ENCODE measurements around the gene DDB1. TPM values are rescaled to one million over a fixed set of nuclear protein-coding genes. Genes with fewer than 3 reads are reported as not detected.

The DDB1 gene
- total RNA-seq, 1 donor from 2014 or later, result 130 TPM

DNA sequence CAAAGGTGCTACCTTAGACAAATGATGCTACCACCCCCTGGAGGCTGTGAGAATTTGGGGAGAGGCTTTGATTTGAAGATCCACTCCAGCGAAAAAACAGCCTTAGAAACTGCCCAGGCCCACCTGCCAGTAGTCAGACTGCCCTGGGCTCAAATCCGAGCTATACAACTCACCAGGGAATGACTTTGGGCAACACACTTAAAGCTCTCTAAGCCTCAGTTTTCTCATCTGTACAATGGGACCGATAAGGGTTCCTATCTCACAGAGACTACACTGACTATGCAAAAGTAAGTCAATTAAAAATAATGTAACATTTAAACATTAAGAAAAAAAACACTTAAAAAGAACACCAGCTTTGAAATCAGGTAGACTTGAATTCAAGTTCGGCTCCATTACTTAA lies 57.7 kb downstream of the DDB1 start:
- no peak for DNase-seq (ENCODE audit: low spot score in 2 of 2)
- H3K36me3 ChIP-seq, result no peaks in the 10 kb centered on the region
- H3K27ac ChIP-seq, result no peak overlapping the region
- no peaks in the 10 kb centered on the region for H3K9me3 ChIP-seq
- H3K4me1 ChIP-seq, result no peaks in the 10 kb centered on the region
- TF ChIP-seq, protein P1, sequence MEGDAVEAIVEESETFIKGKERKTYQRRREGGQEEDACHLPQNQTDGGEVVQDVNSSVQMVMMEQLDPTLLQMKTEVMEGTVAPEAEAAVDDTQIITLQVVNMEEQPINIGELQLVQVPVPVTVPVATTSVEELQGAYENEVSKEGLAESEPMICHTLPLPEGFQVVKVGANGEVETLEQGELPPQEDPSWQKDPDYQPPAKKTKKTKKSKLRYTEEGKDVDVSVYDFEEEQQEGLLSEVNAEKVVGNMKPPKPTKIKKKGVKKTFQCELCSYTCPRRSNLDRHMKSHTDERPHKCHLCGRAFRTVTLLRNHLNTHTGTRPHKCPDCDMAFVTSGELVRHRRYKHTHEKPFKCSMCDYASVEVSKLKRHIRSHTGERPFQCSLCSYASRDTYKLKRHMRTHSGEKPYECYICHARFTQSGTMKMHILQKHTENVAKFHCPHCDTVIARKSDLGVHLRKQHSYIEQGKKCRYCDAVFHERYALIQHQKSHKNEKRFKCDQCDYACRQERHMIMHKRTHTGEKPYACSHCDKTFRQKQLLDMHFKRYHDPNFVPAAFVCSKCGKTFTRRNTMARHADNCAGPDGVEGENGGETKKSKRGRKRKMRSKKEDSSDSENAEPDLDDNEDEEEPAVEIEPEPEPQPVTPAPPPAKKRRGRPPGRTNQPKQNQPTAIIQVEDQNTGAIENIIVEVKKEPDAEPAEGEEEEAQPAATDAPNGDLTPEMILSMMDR (IDR thresholded peaks at IDR 0.05), result no peak
- no peaks in the 10 kb centered on the region for H3K27me3 ChIP-seq
- H3K4me3 ChIP-seq, result no peak overlapping the region
- intact Hi-C loops (cut with DNase I), result no loop called here

DNA sequence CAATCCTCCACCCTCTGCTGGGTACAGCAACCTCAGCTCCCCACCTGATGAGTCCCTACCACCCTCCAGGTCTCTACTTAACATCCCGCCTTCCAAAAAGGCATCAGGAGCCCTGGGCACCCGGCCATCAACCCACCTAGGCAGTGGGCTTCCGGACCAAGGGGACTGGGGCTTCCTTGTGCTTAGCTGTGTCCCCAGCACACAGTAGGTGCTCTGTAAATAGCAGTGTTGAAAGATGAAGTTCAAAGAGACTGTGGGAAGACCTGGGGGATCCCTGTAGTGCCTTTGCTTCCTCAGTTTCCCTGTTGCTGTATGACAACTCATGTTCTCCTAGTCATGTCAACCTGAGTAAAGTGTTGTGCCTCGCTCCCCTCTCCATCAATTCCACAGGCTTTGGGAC lies 58.8 kb downstream of the DDB1 start:
- no peaks in the 10 kb centered on the region for H3K27me3 ChIP-seq
- intact Hi-C loops (cut with DNase I), result no loop called here
- no peak for DNase-seq (ENCODE audit: low spot score in 2 of 2)
- H3K4me3 ChIP-seq, result no peak overlapping the region
- TF ChIP-seq, protein P1 (IDR thresholded peaks at IDR 0.05), result no peak
- no peak overlapping the region for H3K27ac ChIP-seq
- H3K9me3 ChIP-seq, result no peaks in the 10 kb centered on the region
- H3K36me3 ChIP-seq, result no peaks in the 10 kb centered on the region
- H3K4me1 ChIP-seq, result no peaks in the 10 kb centered on the region

DNA sequence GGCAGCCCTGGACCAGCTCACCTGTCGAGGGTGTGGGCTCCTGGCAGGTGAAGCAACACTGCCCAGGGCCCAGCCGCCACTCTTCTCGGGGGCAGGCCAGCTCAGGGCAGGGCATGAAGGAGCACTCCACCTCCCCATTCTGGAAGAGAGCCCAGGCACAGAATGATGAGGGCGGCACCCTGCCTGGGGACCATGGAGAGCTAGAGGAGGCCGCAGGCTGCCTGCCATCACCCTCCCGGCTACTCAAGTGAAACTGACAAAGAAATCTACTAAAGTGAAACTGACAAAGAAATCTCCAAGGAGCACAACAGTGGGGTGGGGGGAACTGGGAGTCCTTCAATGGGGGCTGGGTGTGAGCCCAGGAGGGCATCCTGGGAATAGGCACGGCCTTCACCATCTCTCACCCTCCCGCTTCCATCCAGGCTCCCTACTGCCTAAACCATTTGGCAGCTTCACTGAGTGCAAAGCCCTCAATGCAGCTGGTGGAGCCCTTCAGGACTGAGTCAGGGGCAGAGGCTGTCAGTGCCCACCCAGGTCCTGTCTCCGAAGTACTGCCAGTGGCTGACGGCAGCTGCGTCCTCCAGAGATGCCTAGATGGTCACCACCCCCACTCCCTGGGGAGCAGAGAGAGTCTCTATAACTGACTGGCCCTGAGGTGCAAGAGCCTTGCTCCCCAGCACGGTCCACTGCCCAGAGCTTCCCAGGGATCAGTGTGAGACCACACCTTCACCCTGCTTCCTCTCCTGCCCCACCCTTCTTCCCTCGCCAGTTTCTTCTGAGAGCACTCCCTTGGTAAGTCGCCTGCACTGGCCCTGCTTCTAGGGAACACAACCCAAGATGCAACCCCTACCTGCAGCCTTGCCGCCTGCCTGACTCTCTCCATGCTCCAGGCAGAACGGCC lies 59.5 kb downstream of the DDB1 start:
- no peaks in the 10 kb centered on the region for H3K4me1 ChIP-seq
- intact Hi-C loops (cut with DNase I), result no loop called here
- TF ChIP-seq, protein P1 (IDR thresholded peaks at IDR 0.05), result no peak
- H3K9me3 ChIP-seq, result no peaks in the 10 kb centered on the region
- H3K27ac ChIP-seq, result no peak overlapping the region
- DNase-seq (ENCODE audit: low spot score in 2 of 2), result no peak
- H3K27me3 ChIP-seq, result no peaks in the 10 kb centered on the region
- no peaks in the 10 kb centered on the region for H3K36me3 ChIP-seq
- H3K4me3 ChIP-seq, result no peak overlapping the region

DNA sequence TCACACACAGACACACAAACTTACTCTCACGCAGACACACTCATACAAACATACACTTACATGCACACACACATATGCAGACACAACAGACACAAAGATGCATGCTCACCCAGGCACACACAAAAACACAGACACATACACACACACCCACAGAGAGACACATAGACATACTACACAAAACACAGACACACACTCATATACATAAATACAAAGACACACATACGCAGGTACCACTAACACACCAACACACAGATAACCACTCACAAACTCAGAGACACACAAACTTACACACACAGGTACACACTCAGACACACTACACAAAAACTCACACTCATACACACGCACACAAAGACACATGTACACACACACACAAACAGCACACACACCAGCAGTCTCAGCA lies 60.2 kb downstream of the DDB1 start:
- TF ChIP-seq, protein P1 (IDR thresholded peaks at IDR 0.05), result no peak
- no peaks in the 10 kb centered on the region for H3K27me3 ChIP-seq
- no peaks in the 10 kb centered on the region for H3K9me3 ChIP-seq
- no peak overlapping the region for H3K27ac ChIP-seq
- no peaks in the 10 kb centered on the region for H3K36me3 ChIP-seq
- intact Hi-C loops (cut with DNase I), result no loop called here
- DNase-seq (ENCODE audit: low spot score in 2 of 2), result no peak
- H3K4me3 ChIP-seq, result no peak overlapping the region
- no peaks in the 10 kb centered on the region for H3K4me1 ChIP-seq

DNA sequence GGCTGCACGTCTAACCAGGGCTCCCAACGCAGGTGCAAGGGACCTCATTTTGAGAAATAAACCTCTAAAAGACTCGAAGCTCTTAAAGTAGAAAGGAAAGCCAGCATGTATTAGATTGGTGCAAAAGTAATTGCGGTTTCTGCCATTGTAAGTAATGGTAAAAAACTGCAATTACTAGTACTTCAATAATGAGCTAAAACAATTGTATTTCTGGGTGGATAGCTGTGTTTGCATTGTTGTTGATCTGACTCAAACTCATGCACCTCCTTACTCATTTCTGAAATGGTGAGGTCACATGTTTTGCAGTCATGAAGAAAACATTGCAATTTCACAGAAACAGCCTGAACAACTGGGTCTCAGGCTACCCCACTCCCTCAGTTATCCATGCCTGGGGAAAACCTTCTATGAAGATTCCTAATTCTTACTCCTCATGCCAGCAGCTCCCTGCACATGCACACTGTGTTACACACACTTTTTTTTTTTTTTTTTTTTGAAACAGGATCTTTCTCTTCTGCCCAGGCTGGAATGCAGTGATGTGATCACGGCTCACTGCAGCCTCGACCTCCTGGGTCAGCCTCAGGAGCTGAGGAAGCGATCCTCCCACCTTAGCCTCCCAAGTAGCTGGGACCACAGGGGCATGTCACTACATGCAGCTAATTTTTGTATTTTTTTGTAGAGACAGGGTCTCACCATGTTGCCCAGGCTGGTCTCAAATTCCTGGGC lies 62.4 kb downstream of the DDB1 start:
- intact Hi-C loops (cut with DNase I), result no loop called here
- no peaks in the 10 kb centered on the region for H3K9me3 ChIP-seq
- H3K27ac ChIP-seq, result no peak overlapping the region
- no peaks in the 10 kb centered on the region for H3K27me3 ChIP-seq
- no peak overlapping the region for H3K4me3 ChIP-seq
- H3K4me1 ChIP-seq, result no peaks in the 10 kb centered on the region
- DNase-seq (ENCODE audit: low spot score in 2 of 2), result no peak
- H3K36me3 ChIP-seq, result no peaks in the 10 kb centered on the region
- TF ChIP-seq, protein P1 (IDR thresholded peaks at IDR 0.05), result no peak

Measured in ascending aorta (tissue), 2 donors.